Loucy (cell line): Measurements from ENCODE around the gene KCNJ11.

Source experiments
- H2AFZ ChIP-seq: fragments of 200-600 bp; sonication (generic); 2 replicates; pipeline ENCODE4 v1.6.0; 2016; ENCODE audit warnings: antibody characterized with exemption, mild to moderate bottlenecking, low read length, moderate library complexity
- H3F3A ChIP-seq: fragments of 200-600 bp; 2 replicates; pipeline ENCODE4 v1.6.0; 2016; ENCODE audit warnings: antibody characterized with exemption, low read depth, mild to moderate bottlenecking
- H3K27me3 ChIP-seq: fragments of 200-600 bp; sonication (generic); 2 replicates; pipeline ENCODE4 v1.6.1; 2014; ENCODE audit warnings: low read length, mild to moderate bottlenecking; ENCODE audit not compliant: insufficient read depth, poor library complexity, severe bottlenecking
- H3K36me3 ChIP-seq: fragments of 200-600 bp; sonication (generic); 2 replicates; pipeline ENCODE4 v1.6.1; 2016; ENCODE audit warnings: low read length; ENCODE audit not compliant: insufficient read depth
- H3K4me1 ChIP-seq: fragments of 200-600 bp; sonication (generic); 2 replicates; pipeline ENCODE4 v1.5.1; 2014; ENCODE audit warnings: low read length, mild to moderate bottlenecking; ENCODE audit not compliant: insufficient read depth, poor library complexity, severe bottlenecking
- H3K4me2 ChIP-seq: fragments of 200-600 bp; sonication (generic); 2 replicates; pipeline ENCODE4 v1.6.0; 2014; ENCODE audit warnings: antibody characterized with exemption, low read length, low read depth, mild to moderate bottlenecking; ENCODE audit not compliant: poor library complexity, severe bottlenecking
- H3K4me3 ChIP-seq: fragments of 200-600 bp; sonication (generic); 2 replicates; pipeline ENCODE4 v1.5.1; 2014; ENCODE audit warnings: low read length, mild to moderate bottlenecking, mixed read lengths; ENCODE audit not compliant: poor library complexity, severe bottlenecking
- H3K79me2 ChIP-seq: fragments of 200-600 bp; sonication (generic); 2 replicates; pipeline ENCODE4 v1.6.1; 2014; ENCODE audit warnings: low read length; ENCODE audit not compliant: insufficient read depth
- H3K9ac ChIP-seq: fragments of 200-600 bp; sonication (generic); 2 replicates; pipeline ENCODE4 v1.6.0; 2014; ENCODE audit warnings: mild to moderate bottlenecking, low read depth, low read length, moderate library complexity; ENCODE audit not compliant: poor library complexity, severe bottlenecking
- H3K9me2 ChIP-seq: fragments of 200-600 bp; sonication (generic); replicated peaks from 2 replicates; pipeline ENCODE4 v1.6.1; 2016; ENCODE audit warnings: low read depth, low read length, mixed read lengths
- H3K9me3 ChIP-seq: fragments of 200-600 bp; sonication (generic); 2 replicates; pipeline ENCODE4 v1.6.1; 2014; ENCODE audit warnings: mild to moderate bottlenecking, antibody characterized with exemption, low read length, low read depth; ENCODE audit not compliant: insufficient read depth
- H4K20me1 ChIP-seq: fragments of 200-600 bp; sonication (generic); 2 replicates; pipeline ENCODE4 v1.6.0; 2014; ENCODE audit warnings: antibody characterized with exemption, low read length, mild to moderate bottlenecking; ENCODE audit not compliant: insufficient read depth, poor library complexity, severe bottlenecking
- CTCF ChIP-seq: fragments of 200-600 bp; sonication (generic); conservative IDR thresholded peaks from 2 replicates; pipeline ENCODE4 v1.5.1; 2014; ENCODE audit warnings: mild to moderate bottlenecking, antibody characterized with exemption, low read length
- EZH2phosphoT487 ChIP-seq: fragments of 200-600 bp; IDR thresholded peaks from 2 replicates; pipeline ENCODE4 v1.6.1; 2018; ENCODE audit warnings: antibody characterized with exemption, mild to moderate bottlenecking, moderate library complexity, borderline replicate concordance

Gene KCNJ11

GRCh38 chr11:17406818-17407149 lies 18.3 kb upstream of the KCNJ11 start:
- no peaks in the 10 kb centered on the region for H3K36me3 ChIP-seq
- H3K4me1 ChIP-seq: no peaks in the 10 kb centered on the region
- no peaks in the 10 kb centered on the region for H3K27me3 ChIP-seq
- no peaks in the 10 kb centered on the region for H3K9me3 ChIP-seq
- TF ChIP-seq EZH2phosphoT487: no peak
- TF ChIP-seq CTCF: no peak
- H4K20me1 ChIP-seq: no peaks in the 10 kb centered on the region
- no peaks in the 10 kb centered on the region for H3K9me2 ChIP-seq
- H3F3A ChIP-seq: no peaks in the 10 kb centered on the region
- no peak overlapping the region for H2AFZ ChIP-seq
- H3K79me2 ChIP-seq: no peaks in the 10 kb centered on the region
- H3K9ac ChIP-seq: no peak overlapping the region
- no peak overlapping the region for H3K4me3 ChIP-seq
- no peak overlapping the region for H3K4me2 ChIP-seq

GRCh38 chr11:17406082-17406817 lies 17.8 kb upstream of the KCNJ11 start:
- Histone ChIP-seq H3K9me3 (no peaks in the 10 kb centered on the region), H3K4me3 (no peak overlapping the region), H3K79me2 (no peaks in the 10 kb centered on the region), H3K9ac (no peak overlapping the region), H3K4me1 (no peaks in the 10 kb centered on the region), H3K36me3 (no peaks in the 10 kb centered on the region), H3K27me3 (no peaks in the 10 kb centered on the region), H2AFZ (no peak overlapping the region), H3K4me2 (no peak overlapping the region), H3K9me2 (no peaks in the 10 kb centered on the region), H3F3A (no peaks in the 10 kb centered on the region), H4K20me1 (no peaks in the 10 kb centered on the region)
- TF ChIP-seq EZH2phosphoT487: no peak
- TF ChIP-seq CTCF: no peak

GRCh38 chr11:17405232-17406005 lies 17.0 kb upstream of the KCNJ11 start:
- Histone ChIP-seq H3K79me2 (no peaks in the 10 kb centered on the region), H3K4me3 (no peak overlapping the region), H3K9ac (no peak overlapping the region), H3K9me2 (no peaks in the 10 kb centered on the region), H3K27me3 (no peaks in the 10 kb centered on the region), H3F3A (no peaks in the 10 kb centered on the region), H2AFZ (no peak overlapping the region), H3K4me1 (no peaks in the 10 kb centered on the region), H4K20me1 (no peaks in the 10 kb centered on the region), H3K36me3 (no peaks in the 10 kb centered on the region), H3K4me2 (no peak overlapping the region), H3K9me3 (no peaks in the 10 kb centered on the region)
- no peak for TF ChIP-seq EZH2phosphoT487
- TF ChIP-seq CTCF: no peak
